Ovary (tissue), 9 donors: ENCODE data around the gene SPRN. TPM values are rescaled to one million over a fixed set of nuclear protein-coding genes. Genes with fewer than 3 reads are reported as not detected.
"Not testable (repeated sequence)": the region's sequence is repeated elsewhere in the genome, so short reads cannot be mapped to it uniquely, and the experiment has no call there.

Experiments
- DNase-seq, 5 donors: peaks; one replicate each; pipeline ENCODE4 v3.0.0-alpha.2; 2019 to 2020
- H3K27ac ChIP-seq, 2 donors: fragments of 200-600 bp; one replicate each; pipeline versions ENCODE4 v1.5.1 to v1.8.0; 2019 to 2022
- H3K27me3 ChIP-seq: fragments of 200-600 bp; one replicate; pipeline ENCODE4 v1.8.0; 2022
- H3K36me3 ChIP-seq: fragments of 200-600 bp; sonication (generic); one replicate; pipeline ENCODE4 v1.5.1; 2019
- H3K4me1 ChIP-seq: one replicate; pipeline ENCODE4 v1.8.1; 2013; ENCODE audit warnings: mild to moderate bottlenecking, moderate library complexity; ENCODE audit not compliant: insufficient read depth
- H3K4me3 ChIP-seq: fragments of 200-600 bp; sonication (generic); one replicate; pipeline ENCODE4 v1.5.1; 2017
- H3K9me3 ChIP-seq, 2 donors: fragments of 200-600 bp in 1 of 2; sonication (generic) in 1 of 2; one replicate each; pipeline versions ENCODE4 v1.5.1 to v1.8.1; 2013 to 2019; ENCODE audit warnings: mild to moderate bottlenecking in 1 of 2, moderate library complexity in 1 of 2
- EP300 ChIP-seq: sonication (generic); formaldehyde crosslinking; IDR thresholded peaks from one replicate; pipeline ENCODE4 v1.6.1; 2017; ENCODE audit warnings: antibody characterized with exemption
- POLR2A ChIP-seq: fragments of 450-650 bp; IDR thresholded peaks from one replicate; pipeline ENCODE4 v1.6.1; 2017; ENCODE audit warnings: antibody characterized with exemption, mild to moderate bottlenecking, moderate library complexity
- WGBS, 3 donors: extraction: QIAGEN DNeasy Blood & Tissue Kit in 1 of 3; methylation state at CpG; one replicate each; pipeline versions ENCODE4 v1.1.5 to v1.1.7; 2013 to 2017; 5-methylcytosine and 5-hydroxymethylcytosine counted together
- intact Hi-C, 4 donors: fragments of 100-400 bp; cut with DNase I; formaldehyde crosslinking; loops; one replicate each; pipeline versions ENCODE4 v1.11.0 to v1.15.1; 2022 to 2023
- polyA plus RNA-seq, 2 donors: library from polyadenylated mRNA; stranded (reverse); fragments of 200-250 nt in 1 of 2; fragments of 350-450 nt in 1 of 2; fragmentation: Illumina TruSeq in 1 of 2; extraction: RNeasy Lipid Tissue Mini Kit (QIAGEN cat#74804) in 1 of 2; gene quantifications; one replicate each; pipeline ENCODE4 v1.2.3, GENCODE V29; 2013 to 2014
- total RNA-seq, 7 donors: library from RNA; depleted of rRNA in 2 of 7; stranded (reverse); fragments of >200 nt in 2 of 7; fragmentation: NEBNext Ultra II Directional in 3 of 7; extraction: Animal tissue kit (Norgen Biotek cat#: 25700) in 3 of 7; gene quantifications; one replicate each; pipeline versions ENCODE4 v1.1.0 to v1.2.4, GENCODE V29; 2016 to 2023
- TF ChIP-seq, protein P1 (sequence below), 3 donors: fragments of 450-650 bp in 2 of 3; fragments of 200-600 bp in 1 of 3; IDR thresholded peaks; one replicate each; pipeline versions ENCODE4 v1.5.1 to v1.8.0; 2016 to 2022; ENCODE audit warnings: antibody characterized with exemption in 3 of 3, mild to moderate bottlenecking in 1 of 3
- donor health status: DM: no; HTN: no; CAD: no; lungs with moderate emphysema.
- donor health status: DM: no; HTN: no; CAD: no.
- donor health status: Bipolar disorder and iron deficiency.
- donor health status: DM: yes; HTN: yes; CAD: no.
- donor health status: DM: no; HTN: no; CAD: no.
- donor health status: DM: yes; HTN: yes; CAD: no.

Gene SPRN
- total and polyA plus RNA-seq, 9 donors, result 0.05 to 0.20 (median 0.11) TPM; not detected in 4

DNA sequence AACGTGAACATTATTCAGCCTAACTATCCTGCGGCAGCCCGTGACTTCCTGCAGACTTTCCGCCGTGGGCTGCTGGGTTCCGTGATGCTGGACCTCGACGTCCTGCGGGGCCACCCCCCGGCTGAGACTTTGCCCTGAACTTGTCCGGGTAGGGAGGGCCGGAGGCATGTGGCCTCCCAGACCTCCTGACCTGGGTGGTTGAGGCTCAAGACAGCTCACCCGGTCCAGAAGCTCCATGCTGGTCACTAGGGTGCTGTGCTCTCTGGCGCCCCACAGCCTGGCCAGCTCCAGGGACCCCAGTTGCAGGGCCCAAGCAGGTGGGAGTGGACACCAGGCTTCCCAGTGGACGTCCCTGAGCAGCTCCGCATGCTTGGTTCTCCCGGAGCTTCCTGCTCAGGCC is 4.4 kb downstream of the SPRN start:
- no peaks in the 10 kb centered on the region for H3K9me3 ChIP-seq
- no peak overlapping the region for H3K27ac ChIP-seq
- no peaks in the 10 kb centered on the region for H3K27me3 ChIP-seq
- TF ChIP-seq, protein P1, sequence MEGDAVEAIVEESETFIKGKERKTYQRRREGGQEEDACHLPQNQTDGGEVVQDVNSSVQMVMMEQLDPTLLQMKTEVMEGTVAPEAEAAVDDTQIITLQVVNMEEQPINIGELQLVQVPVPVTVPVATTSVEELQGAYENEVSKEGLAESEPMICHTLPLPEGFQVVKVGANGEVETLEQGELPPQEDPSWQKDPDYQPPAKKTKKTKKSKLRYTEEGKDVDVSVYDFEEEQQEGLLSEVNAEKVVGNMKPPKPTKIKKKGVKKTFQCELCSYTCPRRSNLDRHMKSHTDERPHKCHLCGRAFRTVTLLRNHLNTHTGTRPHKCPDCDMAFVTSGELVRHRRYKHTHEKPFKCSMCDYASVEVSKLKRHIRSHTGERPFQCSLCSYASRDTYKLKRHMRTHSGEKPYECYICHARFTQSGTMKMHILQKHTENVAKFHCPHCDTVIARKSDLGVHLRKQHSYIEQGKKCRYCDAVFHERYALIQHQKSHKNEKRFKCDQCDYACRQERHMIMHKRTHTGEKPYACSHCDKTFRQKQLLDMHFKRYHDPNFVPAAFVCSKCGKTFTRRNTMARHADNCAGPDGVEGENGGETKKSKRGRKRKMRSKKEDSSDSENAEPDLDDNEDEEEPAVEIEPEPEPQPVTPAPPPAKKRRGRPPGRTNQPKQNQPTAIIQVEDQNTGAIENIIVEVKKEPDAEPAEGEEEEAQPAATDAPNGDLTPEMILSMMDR (IDR thresholded peaks at IDR 0.05), result no peak
- TF ChIP-seq EP300 (no peak), POLR2A (no peak)
- no peak overlapping the region for H3K4me3 ChIP-seq
- no peaks in the 10 kb centered on the region for H3K36me3 ChIP-seq
- 86 to 89% (median 86%) methylated on average over 16 to 17 of the region's 17 CpGs for WGBS, 3 donors
- intact Hi-C loops, result no loop called here
- DNase-seq, result no peak
- H3K4me1 ChIP-seq, result peaks cover 3% of the 10 kb centered on the region

DNA sequence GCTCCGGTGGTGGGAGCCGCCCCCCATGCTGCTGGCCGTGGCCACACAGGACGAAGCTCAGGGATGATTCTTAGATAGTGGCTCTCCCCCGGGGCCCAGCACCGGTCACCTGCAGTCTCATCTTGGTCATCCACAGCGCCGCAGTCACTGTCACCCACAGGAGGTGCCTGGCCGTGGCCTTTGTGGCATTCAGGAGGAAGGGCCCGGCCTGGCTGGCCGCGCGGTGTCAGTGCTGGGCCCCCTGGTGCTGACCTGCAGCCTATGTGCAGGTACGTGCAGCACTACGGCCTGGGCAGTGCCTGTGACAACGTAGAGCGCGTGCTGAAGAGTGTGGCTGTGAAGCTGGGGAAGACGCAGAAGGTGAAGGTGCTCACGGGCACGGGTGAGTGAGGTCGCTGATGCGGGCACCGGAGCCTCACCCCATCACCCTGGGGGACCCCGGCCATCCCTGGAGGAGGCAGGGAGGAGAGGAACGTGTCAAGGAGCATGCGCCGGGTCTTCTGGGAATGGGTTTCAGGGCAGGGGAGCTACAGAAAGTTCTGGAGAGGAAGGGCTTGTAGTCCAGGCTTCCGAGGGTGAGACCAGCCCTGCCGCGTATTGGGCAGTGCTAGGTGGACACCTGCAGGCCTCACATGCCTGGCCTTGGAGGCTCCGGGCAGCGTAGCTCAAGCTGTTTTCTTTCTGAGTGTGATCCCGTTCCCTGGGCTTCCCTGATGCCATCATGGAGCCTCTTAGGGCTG is 5.0 kb downstream of the SPRN start:
- intact Hi-C loops, result no loop called here
- Histone ChIP-seq H3K4me3 (no peak overlapping the region), H3K9me3 (no peaks in the 10 kb centered on the region), H3K27ac (no peak overlapping the region), H3K36me3 (no peaks in the 10 kb centered on the region), H3K4me1 (peaks cover 3% of the 10 kb centered on the region), H3K27me3 (no peaks in the 10 kb centered on the region)
- WGBS, 3 donors, result 84 to 88% (median 87%) methylated on average over 34 of the region's 34 CpGs
- TF ChIP-seq POLR2A (no peak), EP300 (no peak)
- TF ChIP-seq, protein P1 (IDR thresholded peaks at IDR 0.05), result no peak
- peak in 1 of 5 donors; percentile 14 for DNase-seq

DNA sequence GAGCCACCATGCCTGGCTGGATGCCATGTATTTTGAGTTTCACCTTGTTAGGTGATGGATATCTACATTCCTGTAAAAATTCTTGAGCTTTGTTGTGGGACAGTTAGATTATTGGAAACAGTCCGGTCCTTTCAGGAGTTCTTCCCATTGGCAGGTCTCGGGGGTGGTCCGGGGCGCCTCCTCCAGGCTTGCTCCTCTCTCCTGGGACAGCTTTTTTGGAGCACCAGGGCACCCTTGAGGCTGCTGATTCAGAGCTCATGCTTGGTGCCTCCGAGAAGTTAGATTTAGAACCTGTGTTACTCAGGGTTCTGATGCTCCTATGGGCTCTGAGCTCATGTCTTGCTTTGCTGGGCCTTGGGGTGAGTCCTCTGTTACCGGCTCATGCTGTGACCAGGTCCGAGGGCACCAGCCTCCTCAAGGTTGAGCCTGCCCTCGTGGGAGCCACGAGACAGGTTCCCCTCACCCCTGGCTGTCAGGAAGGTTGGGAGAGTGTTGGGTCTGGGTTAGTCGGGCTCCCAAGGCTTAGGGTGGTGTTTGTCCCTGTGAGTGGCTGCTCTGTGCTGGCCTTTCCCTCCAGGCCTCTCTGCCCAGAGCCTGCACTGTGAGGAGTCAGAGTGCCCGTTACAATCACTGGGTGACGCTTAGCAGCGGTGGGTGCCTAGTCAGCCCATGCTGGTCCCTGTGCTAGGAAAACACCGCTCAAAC is 6.0 kb downstream of the SPRN start:
- TF ChIP-seq EP300 (no peak), POLR2A (no peak)
- TF ChIP-seq, protein P1 (IDR thresholded peaks at IDR 0.05), result no peak
- Histone ChIP-seq H3K27ac (no peak overlapping the region), H3K4me3 (no peak overlapping the region), H3K36me3 (no peaks in the 10 kb centered on the region), H3K27me3 (no peaks in the 10 kb centered on the region), H3K9me3 (no peaks in the 10 kb centered on the region), H3K4me1 (peaks cover 3% of the 10 kb centered on the region)
- intact Hi-C loops, result no loop called here
- 90 to 95% (median 94%) methylated on average over 14 of the region's 14 CpGs for WGBS, 3 donors
- peak in 1 of 5 donors; percentile 10 for DNase-seq

DNA sequence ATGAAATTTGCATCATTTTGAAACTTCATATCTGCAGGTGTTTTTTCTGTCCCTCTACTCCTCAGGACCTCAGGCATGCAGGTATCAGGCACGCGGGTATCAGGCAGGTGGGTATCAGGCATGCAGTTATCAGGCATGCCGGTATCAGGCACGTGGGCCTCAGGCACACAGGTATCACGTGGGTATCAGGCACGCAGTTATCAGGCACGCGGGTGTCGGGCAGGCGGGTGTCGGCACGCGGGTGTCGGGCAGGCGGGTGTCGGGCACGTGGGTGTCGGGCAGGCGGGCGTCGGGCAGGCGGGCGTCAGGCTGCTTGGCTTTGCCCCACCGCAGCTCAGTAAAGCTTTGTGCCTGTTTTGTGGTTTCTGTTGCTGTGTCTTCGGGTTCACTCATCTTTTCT is 8.7 kb downstream of the SPRN start:
- no peaks in the 10 kb centered on the region for H3K27me3 ChIP-seq
- H3K36me3 ChIP-seq, result no peaks in the 10 kb centered on the region
- TF ChIP-seq EP300, result no peak
- no peak for TF ChIP-seq POLR2A
- TF ChIP-seq, protein P1 (IDR thresholded peaks at IDR 0.05), result no peak
- H3K4me3 ChIP-seq, result no peak overlapping the region
- H3K9me3 ChIP-seq, result peaks cover 0 to 3% of the 10 kb centered on the region in 2 donors
- intact Hi-C loops, result no loop called here
- no peaks in the 10 kb centered on the region for H3K4me1 ChIP-seq
- DNase-seq, result no peak
- WGBS, 3 donors, result 93 to 96% (median 95%) methylated on average over 25 of the region's 25 CpGs
- no peak overlapping the region for H3K27ac ChIP-seq

DNA sequence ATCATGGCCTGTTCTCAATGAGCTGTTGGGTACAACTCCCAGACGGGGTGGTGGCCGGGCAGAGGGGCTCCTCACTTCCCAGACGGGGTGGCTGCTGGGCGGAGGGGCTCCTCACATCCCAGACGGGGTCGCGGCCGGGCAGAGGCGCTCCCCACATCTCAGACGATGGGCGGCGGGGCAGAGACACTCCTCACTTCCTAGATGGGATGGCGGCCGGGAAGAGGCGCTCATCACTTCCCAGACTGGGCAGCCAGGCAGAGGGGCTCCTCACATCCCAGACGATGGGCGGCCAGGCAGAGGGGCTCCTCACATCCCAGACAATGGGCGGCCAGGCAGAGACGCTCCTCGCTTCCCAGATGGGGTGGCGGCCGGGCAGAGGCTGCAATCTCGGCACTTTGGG is 10.0 kb downstream of the SPRN start:
- H3K4me3 ChIP-seq, DNase-seq, H3K27ac ChIP-seq, H3K27me3 ChIP-seq, H3K36me3 ChIP-seq, H3K9me3 ChIP-seq, intact Hi-C loops, H3K4me1 ChIP-seq: not testable (repeated sequence)
- 96 to 98% (median 98%) methylated on average over 20 to 23 of the region's 23 CpGs for WGBS, 3 donors
